Stromal cell of bone marrow (primary cell): ENCODE data around the gene AMOTL2.
A peak's percentile ranks its signal among the peaks of the same experiment; 100 is the strongest.

Experiments
- DNase-seq: peaks from one replicate; pipeline ENCODE4 v3.0.0-alpha.2; 2012; ENCODE audit warnings: low read depth

Gene AMOTL2

DNA sequence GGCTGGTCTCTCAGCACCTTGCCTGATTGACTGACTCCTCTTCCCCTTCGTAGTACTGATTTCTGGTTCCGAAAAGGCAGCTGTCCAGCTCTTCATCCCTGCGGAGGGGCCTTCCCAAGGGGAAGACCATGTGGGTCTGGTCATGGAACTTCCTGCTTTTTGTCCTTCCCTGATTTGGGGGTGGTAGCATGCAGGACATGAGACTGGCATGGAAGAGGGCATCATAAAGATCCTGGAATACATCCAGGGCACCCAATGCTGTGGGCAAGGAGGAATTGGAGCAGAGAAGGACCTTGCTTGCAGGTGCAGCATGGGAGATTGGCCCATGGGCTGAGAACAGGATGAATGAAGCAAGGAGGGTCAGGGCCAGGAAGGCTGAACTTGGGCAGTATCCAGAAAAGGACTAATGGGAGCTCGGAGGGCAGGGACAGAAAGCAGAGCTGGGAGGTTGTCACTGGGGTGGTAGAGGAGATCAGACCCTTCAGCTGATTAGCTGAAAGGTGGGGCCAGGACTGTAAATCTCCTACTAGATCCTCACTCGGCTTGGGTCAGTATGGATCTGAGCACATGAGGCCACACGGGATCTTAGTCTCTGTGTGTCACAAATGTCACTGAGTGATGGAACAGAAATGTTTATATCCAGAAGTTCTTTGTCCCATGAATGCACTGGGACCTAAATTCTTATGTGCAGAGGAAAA is 59.5 kb downstream of the AMOTL2 start:
- DNase-seq, result no peak

DNA sequence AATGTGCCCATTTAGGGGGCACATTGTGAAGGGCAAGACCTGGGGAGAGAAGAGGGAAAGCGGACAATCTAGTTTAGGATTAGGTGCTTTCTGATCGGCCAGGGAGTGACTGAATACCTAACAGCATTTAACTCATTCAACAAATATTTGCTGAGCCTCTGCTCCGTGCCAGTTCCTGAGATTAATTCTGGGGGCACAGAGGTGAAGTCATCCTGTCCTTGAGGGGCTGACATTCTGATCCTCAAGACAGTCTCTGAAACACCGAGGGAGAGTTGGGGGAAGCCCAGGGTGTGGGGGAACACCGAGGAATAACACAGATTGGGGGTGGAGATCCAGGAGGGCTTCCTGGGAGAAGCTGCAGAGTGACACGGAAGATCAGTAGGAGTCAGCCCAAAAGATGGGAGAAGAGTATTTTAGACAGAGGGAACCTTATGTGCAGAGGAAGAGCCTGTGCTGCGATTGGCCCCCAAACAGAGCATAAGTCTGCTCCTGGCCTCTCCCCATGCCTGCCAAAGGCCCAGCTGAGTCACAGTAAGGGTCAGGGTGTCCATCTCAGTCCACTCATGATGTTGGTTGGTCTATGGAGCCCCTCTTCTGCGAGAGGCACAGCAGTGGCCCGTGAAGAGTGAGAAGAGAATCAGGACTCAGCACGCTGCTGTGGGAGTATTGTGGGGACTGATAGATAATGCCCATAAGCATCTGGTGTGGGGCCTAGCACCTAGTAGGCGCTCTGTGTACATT is 60.2 kb downstream of the AMOTL2 start:
- no peak for DNase-seq

DNA sequence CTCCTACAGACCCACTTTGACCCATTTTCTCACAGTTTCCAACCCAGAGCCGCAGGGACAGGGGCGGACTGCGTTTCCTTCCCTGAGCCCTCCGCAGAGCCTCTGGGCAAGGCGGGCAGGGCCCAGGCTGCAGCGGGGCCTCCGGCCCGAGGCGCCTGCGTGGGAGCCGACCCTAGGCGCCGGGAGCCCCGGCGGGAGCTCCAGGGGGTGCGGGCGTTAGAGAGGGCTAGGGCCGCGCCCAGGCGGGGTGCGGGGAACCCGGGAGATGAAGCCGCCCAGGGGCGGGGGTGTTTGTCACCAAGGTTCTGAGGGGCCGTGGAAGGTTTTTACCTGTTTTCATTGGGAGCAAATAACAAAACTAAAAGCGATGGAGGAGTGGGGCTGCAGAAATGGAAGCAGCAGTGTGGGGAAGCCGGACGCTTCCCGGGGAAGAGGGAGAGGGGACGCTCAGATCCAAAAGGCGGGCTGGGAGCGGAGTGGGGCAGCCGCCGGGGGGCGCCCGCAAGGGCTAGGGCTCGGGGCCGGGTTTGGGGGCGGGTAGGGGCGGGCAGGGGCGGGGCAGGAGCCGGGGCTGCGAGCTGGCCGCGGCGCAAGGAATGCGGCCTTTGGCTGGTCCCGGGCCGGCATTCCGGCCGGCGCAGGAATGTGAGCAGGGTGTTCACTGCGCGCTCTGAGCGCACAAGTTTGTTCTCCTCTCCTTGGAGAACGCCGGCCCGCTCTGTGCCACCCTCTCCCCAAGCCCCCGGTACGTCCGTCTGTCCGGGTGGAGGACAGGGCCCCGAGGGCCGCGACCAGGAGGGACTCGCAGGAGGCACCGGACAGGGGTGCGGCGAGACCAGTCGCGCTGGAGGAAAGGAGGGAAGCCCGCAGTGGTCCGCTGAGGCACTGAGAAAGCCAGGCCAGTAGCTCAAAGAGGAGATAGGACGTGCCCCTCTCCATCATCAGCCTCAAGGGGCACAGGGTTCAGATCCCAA is 61.1 kb downstream of the AMOTL2 start:
- DNase-seq, result no peak

DNA sequence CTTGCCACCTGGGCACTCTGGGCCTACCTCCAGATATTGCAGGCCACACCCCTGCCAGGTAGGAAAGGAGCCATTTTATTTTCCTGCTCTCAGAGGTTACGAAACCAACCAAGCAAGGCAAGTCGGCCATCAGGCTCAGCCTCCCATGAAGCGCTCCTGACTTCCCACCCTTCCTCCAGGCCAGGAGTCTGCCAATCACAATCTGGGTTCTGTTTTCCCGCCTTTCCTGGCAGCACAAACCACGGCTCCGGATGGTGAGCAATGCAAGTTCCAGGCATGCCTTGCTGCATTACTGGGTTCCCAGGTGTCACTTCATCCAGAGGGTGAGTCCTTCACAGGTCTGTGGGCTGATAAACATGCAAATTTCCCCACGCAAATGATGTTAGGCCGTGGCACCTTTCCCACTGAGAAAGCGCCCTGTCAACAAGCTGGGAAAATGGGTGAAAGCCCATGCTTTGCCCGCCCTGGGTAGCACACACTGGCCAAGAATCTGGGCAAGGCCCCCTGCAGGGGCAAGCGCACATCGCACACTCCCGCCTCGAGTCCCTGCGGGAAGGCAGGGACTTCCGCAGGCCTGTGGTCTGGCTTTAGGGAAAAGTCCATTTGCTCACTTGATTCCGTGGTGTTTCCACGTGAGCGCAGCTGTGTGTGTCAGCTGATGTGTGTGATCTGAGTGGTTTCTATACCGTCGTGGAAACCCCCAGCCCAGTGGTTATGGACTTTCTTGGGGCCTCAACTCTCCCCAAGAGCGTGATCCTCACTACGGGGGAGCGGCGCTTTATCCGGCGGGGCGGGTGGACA is 62.0 kb downstream of the AMOTL2 start:
- DNase-seq, result no peak

DNA sequence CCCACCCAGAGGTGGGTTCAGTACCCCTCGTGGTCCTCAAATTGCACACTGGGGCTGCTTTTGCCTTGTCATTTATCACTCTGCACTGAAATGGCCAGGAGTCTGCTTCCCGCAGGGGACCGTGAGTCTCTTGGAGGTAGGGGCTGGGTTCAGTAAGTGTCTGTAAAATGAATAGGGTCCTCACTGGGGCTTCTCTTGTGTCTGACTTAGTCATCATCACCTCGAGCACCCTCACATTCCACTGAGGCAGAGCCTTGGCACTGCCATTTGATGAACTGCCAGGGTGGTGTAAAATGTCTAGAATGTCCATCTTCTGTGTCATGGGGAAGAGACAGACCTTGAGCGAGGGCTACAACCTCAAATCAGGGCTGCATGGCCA is 62.6 kb downstream of the AMOTL2 start:
- DNase-seq, result no peak

DNA sequence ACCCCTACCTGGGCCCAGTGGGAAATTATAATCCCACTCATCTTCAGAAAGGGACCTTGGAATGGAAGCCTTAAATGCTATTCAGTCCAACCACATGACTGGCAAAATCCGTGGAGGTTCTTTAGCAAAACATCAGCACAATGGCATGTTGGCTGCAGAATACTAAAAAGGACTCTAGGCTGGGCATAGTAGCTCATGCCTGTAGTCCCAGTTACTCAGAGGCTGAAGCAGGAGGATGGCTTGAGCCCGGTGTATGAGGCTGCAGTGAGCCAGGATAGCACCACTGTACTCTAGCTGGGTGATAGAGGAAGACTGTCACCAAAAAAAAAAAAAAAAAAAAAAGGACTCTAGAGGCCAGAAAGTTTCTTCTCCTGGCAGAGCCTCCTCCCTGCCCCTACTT is 63.0 kb downstream of the AMOTL2 start:
- peak; percentile 59 for DNase-seq

DNA sequence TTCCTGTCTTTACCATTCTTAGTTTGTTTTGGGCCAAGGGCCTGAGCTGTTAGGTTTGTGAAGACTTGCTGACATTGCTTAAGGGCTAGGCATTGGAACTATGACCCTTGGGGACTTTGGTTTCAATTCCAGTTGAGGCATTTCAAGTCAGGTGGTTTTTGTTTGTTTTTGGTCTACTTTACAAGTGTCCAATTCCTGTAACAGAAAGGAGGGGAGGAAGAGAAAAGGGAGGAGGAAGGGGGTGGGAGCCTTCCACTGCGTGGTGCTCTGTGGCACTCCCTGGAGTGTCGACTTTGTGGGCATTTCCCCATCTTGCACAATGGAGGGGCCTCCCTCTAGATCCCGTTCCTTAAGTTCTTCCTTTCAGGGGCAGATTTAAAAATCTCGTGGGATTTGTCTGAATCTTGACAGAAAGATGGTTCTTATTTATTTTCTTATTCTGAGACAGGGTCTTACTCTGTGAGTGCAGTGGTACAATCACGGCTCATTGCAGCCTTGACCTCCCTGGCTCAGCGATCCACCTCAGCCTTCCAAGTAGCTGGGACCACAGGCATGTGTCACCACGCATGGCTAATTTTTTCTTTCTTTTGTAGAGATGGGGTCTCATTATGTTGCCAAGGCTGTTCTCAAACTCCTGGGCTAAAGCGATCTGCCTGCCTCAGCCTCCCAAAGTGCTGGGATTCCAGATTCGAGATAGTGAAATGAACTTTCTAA is 64.1 kb downstream of the AMOTL2 start:
- DNase-seq, result no peak

DNA sequence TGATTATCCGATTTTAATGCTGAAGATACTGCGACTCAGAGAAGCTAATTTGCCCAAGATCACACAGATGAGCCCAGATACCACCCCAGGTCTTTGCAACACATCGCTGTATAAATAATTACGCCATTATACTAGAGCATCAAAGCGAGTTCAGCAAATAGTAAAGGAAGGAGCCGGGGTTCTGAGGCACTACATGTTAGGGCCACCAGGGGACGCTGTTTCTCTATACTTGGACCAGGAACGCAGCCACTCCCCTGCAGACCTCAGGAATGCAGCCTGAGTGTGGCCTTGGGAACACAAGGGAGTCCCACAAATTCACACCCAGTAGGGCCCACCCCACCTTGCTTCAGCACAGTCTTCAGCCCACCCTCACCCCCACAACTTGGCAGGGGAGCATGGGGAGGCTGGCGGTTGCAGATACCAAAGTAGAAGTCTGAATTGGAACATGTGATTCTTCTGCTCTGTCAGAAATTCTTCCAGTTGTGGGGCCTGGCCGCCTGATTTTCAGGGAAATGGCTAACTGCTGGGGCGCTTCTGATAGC is 65.8 kb downstream of the AMOTL2 start:
- peak; percentile 67 for DNase-seq

DNA sequence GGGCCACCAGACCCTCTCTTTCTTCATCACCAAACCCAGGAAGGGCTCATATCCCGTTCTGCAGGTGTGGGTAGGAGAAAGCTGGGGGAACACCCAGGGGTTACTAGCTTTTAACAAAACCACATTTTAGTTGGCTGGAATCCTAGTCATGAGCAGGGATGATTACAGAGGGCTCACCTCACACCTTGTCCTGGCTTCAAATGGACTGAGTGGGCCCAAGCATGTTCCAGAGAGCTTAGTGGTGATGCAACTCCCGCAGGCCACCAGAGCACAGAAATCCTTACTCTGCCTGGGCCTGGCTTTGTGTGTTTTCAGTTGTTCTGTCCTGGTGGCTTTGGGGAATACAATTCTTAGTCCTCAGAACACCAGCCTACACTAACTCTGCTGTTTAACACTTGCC is 66.8 kb downstream of the AMOTL2 start:
- DNase-seq, result no peak

DNA sequence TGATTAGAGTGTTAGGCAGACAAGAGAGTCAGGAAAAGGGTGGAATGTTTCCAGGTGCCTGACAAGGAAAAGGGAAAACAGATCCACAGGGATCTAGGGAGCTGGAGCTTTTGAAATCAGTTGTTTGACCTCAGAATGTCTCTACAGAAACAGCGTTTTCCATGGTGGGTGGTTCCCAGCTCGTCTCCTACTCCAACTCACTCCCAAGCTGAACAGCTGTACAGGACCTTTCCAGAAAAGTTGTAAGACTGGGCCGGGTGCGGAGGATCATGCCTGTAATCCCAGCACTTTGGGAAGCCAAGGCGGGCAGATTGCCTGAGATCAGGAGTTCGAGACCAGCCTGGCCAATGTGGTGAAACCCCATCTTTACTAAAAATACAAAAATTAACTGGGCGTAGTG is 67.9 kb downstream of the AMOTL2 start:
- no peak for DNase-seq
